Naive thymus-derived CD4-positive, alpha-beta T cell (primary cell): ENCODE data around the gene ITPR3. TPM values are rescaled to one million over a fixed set of nuclear protein-coding genes. Genes with fewer than 3 reads are reported as not detected.

Source experiments
- ATAC-seq: fragments of 150-1000 bp; cut with Tn5 transposase; 2 replicates; pipeline ENCODE4 v1.10.0; 2021; ENCODE audit warnings: mild to moderate bottlenecking, moderate library complexity
- CTCF ChIA-PET: fragments of 350-600 bp; sonication (Branson Sonifier 250); formaldehyde crosslinking; loops from one replicate; lab custom pipeline; 2021; ENCODE audit warnings: antibody characterized with exemption; lab: Charles Lee
- POLR2A ChIA-PET: fragments of 350-600 bp; sonication (Branson Sonifier 250); formaldehyde crosslinking; loops from one replicate; lab custom pipeline; 2021; ENCODE audit warnings: antibody characterized with exemption, inconsistent platforms; lab: Charles Lee
- DNase-seq, 9 donors: peaks; one replicate each; pipeline versions ENCODE4 v3.0.0 to v3.0.0-alpha.2; 2020 to 2022; ENCODE audit warnings: mixed read lengths in 1 of 9
- H3K27ac ChIP-seq: one replicate; pipeline ENCODE4 v1.7.0; 2013; ENCODE audit warnings: mild to moderate bottlenecking, low read depth, low read length, moderate library complexity
- H3K27me3 ChIP-seq, 2 donors: one replicate each; pipeline ENCODE4 v1.7.0; 2013; ENCODE audit warnings: low read length in 2 of 2, mild to moderate bottlenecking in 2 of 2, moderate library complexity in 2 of 2; ENCODE audit not compliant: control insufficient read depth in 2 of 2, insufficient read depth in 2 of 2
- H3K36me3 ChIP-seq, 3 experiments: 1 replicate in 2 of 3; 2 replicates in 1 of 3; pipeline ENCODE4 v1.7.0; 2013; ENCODE audit warnings: low read length in 3 of 3, mild to moderate bottlenecking in 3 of 3, moderate library complexity in 1 of 3; ENCODE audit not compliant: insufficient read depth in 3 of 3, control insufficient read depth in 2 of 3
- H3K4me1 ChIP-seq, 2 donors: one replicate each; pipeline ENCODE4 v1.7.0; 2013; ENCODE audit warnings: low read length in 2 of 2, mild to moderate bottlenecking in 2 of 2, moderate library complexity in 1 of 2; ENCODE audit not compliant: control insufficient read depth in 2 of 2, insufficient read depth in 2 of 2
- H3K4me3 ChIP-seq: 2 replicates; pipeline ENCODE4 v1.7.0; 2013; ENCODE audit warnings: mild to moderate bottlenecking, low read length
- H3K9me3 ChIP-seq, 3 experiments: 1 replicate in 2 of 3; 2 replicates in 1 of 3; pipeline ENCODE4 v1.7.0; 2013; ENCODE audit warnings: low read length in 3 of 3; ENCODE audit not compliant: control insufficient read depth in 2 of 3
- H3K27ac Mint-ChIP-seq, 9 donors: one replicate each; pipeline ENCODE4 v1.8.0; 2020 to 2022; ENCODE audit warnings: mixed read lengths in 9 of 9, mild to moderate bottlenecking in 8 of 9, moderate library complexity in 5 of 9, inconsistent platforms in 2 of 9
- H3K27me3 Mint-ChIP-seq, 5 donors: one replicate each; pipeline ENCODE4 v1.8.0; 2021 to 2022; ENCODE audit warnings: mixed read lengths in 5 of 5, mild to moderate bottlenecking in 1 of 5
- H3K36me3 Mint-ChIP-seq, 5 donors: one replicate each; pipeline ENCODE4 v1.8.0; 2020 to 2022; ENCODE audit warnings: mixed read lengths in 5 of 5, mild to moderate bottlenecking in 3 of 5, inconsistent platforms in 1 of 5
- H3K4me1 Mint-ChIP-seq, 7 donors: one replicate each; pipeline ENCODE4 v1.8.0; 2020 to 2022; ENCODE audit warnings: mixed read lengths in 7 of 7, mild to moderate bottlenecking in 3 of 7, inconsistent platforms in 1 of 7
- H3K4me3 Mint-ChIP-seq, 10 donors: one replicate each; pipeline ENCODE4 v1.8.0; 2020 to 2022; ENCODE audit warnings: mild to moderate bottlenecking in 10 of 10, mixed read lengths in 10 of 10, moderate library complexity in 6 of 10, inconsistent platforms in 2 of 10
- H3K9me3 Mint-ChIP-seq, 11 donors: one replicate each; pipeline ENCODE4 v1.8.0; 2020 to 2022; ENCODE audit warnings: mixed read lengths in 11 of 11, mild to moderate bottlenecking in 4 of 11, inconsistent platforms in 1 of 11, moderate library complexity in 1 of 11
- intact Hi-C, 2 donors: fragments of 100-400 bp; cut with micrococcal nuclease; formaldehyde crosslinking; loops; one replicate each; pipeline ENCODE4 v1.15.1; 2023
- polyA plus RNA-seq, 2 donors: library from polyadenylated mRNA; unstranded; fragments of 300-500 nt; fragmentation: Illumina TruSeq; gene quantifications; one replicate each; pipeline ENCODE4 v1.2.3, GENCODE V29; 2021
- total RNA-seq, 6 experiments: library from RNA in 5 of 6; stranded (reverse) in 5 of 6; gene quantifications; 1 replicate in 5 of 6; 2 replicates in 1 of 6; pipeline ENCODE4 v1.2.3 and lab custom pipeline; 2021 to 2026

ITPR3 gene
- total and polyA plus RNA-seq, 7 experiments from 2014 or later: 1.7 to 65.7 (median 41.4) TPM

DNA sequence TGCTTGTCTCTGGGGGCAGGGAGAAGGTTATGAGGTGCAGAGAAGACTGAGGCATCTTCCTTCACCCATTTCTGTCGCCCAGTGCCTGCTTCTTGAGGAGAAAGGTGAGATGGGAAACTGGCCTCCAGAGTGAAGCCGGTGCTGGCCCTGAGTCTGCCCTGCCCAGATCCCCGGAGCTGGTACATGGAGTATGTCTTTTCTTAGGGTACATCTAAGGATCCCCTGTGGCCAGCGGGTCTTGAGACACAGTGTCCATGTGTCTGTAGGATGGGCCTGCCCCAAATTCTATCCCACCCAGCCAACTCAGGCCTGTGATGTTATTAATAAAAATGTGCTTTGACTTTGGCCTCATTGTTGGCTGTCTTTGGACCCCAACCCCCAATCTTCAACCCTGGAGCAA lies 32.2 kb upstream of the ITPR3 start:
- Histone ChIP-seq H3K27me3 (no peaks in the 10 kb centered on the region), H3K27ac (no peak overlapping the region), H3K4me1 (peaks cover 14 to 16% of the 10 kb centered on the region in 2 donors), H3K4me3 (no peak overlapping the region), H3K9me3 (no peaks in the 10 kb centered on the region), H3K36me3 (no peaks in the 10 kb centered on the region)
- Mint-ChIP-seq H3K9me3 (no peaks in the 10 kb centered on the region), H3K4me1 (peaks cover 16 to 41% (median 32%) of the 10 kb centered on the region in 7 donors), H3K4me3 (no peak overlapping the region), H3K36me3 (no peaks in the 10 kb centered on the region), H3K27ac (peak overlapping the region in 1 of 9 donors; percentile 47), H3K27me3 (peaks cover 0 to 4% (median 0%) of the 10 kb centered on the region in 5 donors)
- DNase-seq: no peak
- ChIA-PET POLR2A (interaction anchor here (0.6 kb wide), 1 partner anchor 34 kb away, joined by 4 read pairs; no protein-coding TSS in a partner anchor), CTCF (interaction anchor here (0.5 to 2.5 kb wide), 2 partner anchors 9 to 108 kb away, joined by 6 to 9 read pairs; no protein-coding TSS in a partner anchor)
- ATAC-seq: no peak
- intact Hi-C loops: loop anchor here (1.0 to 2.0 kb wide), 3 partner anchors 18 to 173 kb away; no protein-coding TSS in a partner anchor

- DNase-seq: no peak
- H3K4me1 Mint-ChIP-seq: peaks cover 16 to 41% (median 32%) of the 10 kb centered on the region in 7 donors
- ATAC-seq: no peak
- Histone ChIP-seq H3K27ac (no peak overlapping the region), H3K36me3 (no peaks in the 10 kb centered on the region), H3K9me3 (no peaks in the 10 kb centered on the region), H3K4me1 (peaks cover 14 to 16% of the 10 kb centered on the region in 2 donors), H3K27me3 (no peaks in the 10 kb centered on the region), H3K4me3 (no peak overlapping the region)
- intact Hi-C loops: loop anchor here (1.0 to 2.0 kb wide), 3 partner anchors 17 to 173 kb away; no protein-coding TSS in a partner anchor
- POLR2A ChIA-PET: no interaction called here
- peaks cover 0 to 4% (median 0%) of the 10 kb centered on the region in 5 donors for H3K27me3 Mint-ChIP-seq
- H3K4me3 Mint-ChIP-seq: no peak overlapping the region
- H3K36me3 Mint-ChIP-seq: no peaks in the 10 kb centered on the region
- no peaks in the 10 kb centered on the region for H3K9me3 Mint-ChIP-seq
- peak overlapping the region in 2 of 9 donors; percentile 43 to 46 for H3K27ac Mint-ChIP-seq
- CTCF ChIA-PET: interaction anchor here (0.7 to 2.5 kb wide), 7 partner anchors 17 to 172 kb away, joined by 3 to 9 read pairs (median 4); partner anchors contain the start of gene UQCC2
Measured at GRCh38 chr6:33589392-33589730, 31.8 kb upstream of the ITPR3 start.

DNA sequence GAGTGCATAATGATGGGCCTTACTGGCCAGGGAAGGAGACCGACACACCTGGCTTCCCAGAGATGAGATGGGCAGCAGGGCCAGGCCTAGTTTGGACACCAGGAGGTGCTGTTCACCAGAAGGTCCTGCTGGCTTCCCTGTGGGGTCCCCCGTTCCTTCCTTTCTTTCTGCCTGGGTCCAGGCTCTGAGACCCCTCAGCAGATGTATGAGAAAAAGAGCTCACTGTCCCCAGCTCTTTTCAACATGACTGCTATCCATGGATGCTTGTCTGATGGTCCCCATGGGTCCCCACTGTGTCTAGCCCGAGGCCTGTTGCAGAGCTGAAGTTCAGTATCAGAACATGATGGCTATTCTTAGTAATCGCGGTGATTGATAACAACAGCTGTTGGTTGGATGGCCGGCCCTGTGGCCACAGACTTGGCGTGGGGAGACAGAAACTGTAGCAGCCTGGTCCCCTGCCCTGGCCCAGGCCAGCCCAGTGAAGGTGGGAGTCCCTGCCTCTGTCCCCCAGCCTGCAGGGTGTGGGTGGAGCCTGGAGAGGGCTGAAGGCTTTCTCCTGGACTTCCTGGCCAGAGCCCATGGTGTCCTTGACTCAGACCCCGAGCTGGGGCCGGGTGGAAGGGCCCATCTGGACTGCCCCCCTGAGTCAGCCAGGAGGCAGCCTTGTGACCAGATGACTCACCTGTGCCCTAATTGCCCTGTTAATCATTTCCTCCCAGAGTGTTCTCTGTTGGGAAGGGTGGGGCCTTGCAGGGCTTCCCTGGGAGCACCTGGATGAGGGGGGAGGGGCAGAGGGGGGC lies 31.2 kb upstream of the ITPR3 start:
- H3K9me3 ChIP-seq: no peaks in the 10 kb centered on the region
- Mint-ChIP-seq H3K4me1 (peaks cover 16 to 40% (median 30%) of the 10 kb centered on the region in 7 donors), H3K4me3 (no peak overlapping the region), H3K9me3 (no peaks in the 10 kb centered on the region), H3K36me3 (no peaks in the 10 kb centered on the region), H3K27ac (peak overlapping the region in 4 of 9 donors; percentile 6 to 46 (median 28)), H3K27me3 (peaks cover 0 to 4% (median 0%) of the 10 kb centered on the region in 5 donors)
- ChIA-PET CTCF (interaction anchor here (0.6 to 2.5 kb wide), 12 partner anchors 10 to 171 kb away, joined by 3 to 9 read pairs (median 4); partner anchors contain the start of genes BAK1 and UQCC2), POLR2A (interaction anchor here (0.5 to 0.7 kb wide), 2 partner anchors 106 to 1083 kb away, joined by 3 to 4 read pairs; no protein-coding TSS in a partner anchor)
- intact Hi-C loops: loop anchor here (1.0 to 2.0 kb wide), 3 partner anchors 17 to 172 kb away; no protein-coding TSS in a partner anchor
- H3K36me3 ChIP-seq: no peaks in the 10 kb centered on the region
- H3K4me3 ChIP-seq: no peak overlapping the region
- no peak overlapping the region for H3K27ac ChIP-seq
- DNase-seq (peak in 4 of 9 donors; percentile 28 to 49 (median 41)), ATAC-seq (no peak)
- peaks cover 14 to 16% of the 10 kb centered on the region in 2 donors for H3K4me1 ChIP-seq
- H3K27me3 ChIP-seq: no peaks in the 10 kb centered on the region

DNA sequence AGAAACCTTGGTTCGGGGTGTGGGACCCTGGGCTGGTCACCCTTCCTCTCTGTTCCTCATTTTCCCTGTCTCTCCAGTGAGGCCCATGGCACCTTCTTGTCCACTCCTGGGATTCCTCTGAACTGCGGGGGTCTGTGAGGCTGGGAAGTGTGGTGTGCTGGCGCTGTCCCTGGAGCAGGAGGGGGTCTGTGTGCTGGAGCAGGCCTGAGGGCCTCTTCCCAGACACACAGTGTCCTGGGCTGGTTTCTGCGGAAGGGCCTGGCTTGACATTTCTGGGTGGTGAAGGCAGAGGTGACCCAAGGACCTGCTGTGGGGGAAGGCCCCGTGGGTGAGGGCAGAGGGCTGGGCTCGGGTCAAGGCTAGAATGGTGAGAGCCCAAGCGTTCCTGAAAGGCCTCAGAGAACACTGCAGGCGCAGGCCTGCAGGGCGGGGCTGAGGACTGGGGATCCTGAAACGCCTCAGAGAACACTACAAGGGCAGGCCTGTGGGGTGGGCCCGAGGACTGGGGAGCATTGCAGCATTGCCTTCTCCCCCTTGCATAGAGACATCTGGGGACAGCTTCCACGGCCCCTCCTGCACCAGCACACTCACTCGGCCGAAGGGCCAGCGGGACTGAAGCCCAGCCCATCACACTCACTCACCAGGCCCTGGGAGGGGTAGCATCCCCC lies 30.5 kb upstream of the ITPR3 start:
- no peak overlapping the region for H3K4me3 ChIP-seq
- DNase-seq (no peak), ATAC-seq (no peak)
- Mint-ChIP-seq H3K4me1 (peaks cover 16 to 33% (median 23%) of the 10 kb centered on the region in 7 donors), H3K9me3 (no peaks in the 10 kb centered on the region), H3K36me3 (no peaks in the 10 kb centered on the region), H3K27me3 (peaks cover 0 to 4% (median 0%) of the 10 kb centered on the region in 5 donors), H3K4me3 (peak overlapping the region in 1 of 10 donors; percentile 83), H3K27ac (peak overlapping the region in 6 of 9 donors; percentile 11 to 89 (median 74))
- intact Hi-C loops: no loop called here
- ChIA-PET CTCF (interaction anchor here (0.6 to 2.5 kb wide), 11 partner anchors 11 to 170 kb away, joined by 3 to 9 read pairs (median 4); partner anchors contain the start of genes BAK1 and UQCC2), POLR2A (interaction anchor here (0.7 to 2.9 kb wide), 4 partner anchors 16 to 110 kb away, joined by 3 to 19 read pairs (median 10); partner anchors contain the start of gene ITPR3)
- no peaks in the 10 kb centered on the region for H3K27me3 ChIP-seq
- no peaks in the 10 kb centered on the region for H3K9me3 ChIP-seq
- H3K36me3 ChIP-seq: no peaks in the 10 kb centered on the region
- peaks cover 7 to 9% of the 10 kb centered on the region in 2 donors for H3K4me1 ChIP-seq
- H3K27ac ChIP-seq: no peak overlapping the region

DNA sequence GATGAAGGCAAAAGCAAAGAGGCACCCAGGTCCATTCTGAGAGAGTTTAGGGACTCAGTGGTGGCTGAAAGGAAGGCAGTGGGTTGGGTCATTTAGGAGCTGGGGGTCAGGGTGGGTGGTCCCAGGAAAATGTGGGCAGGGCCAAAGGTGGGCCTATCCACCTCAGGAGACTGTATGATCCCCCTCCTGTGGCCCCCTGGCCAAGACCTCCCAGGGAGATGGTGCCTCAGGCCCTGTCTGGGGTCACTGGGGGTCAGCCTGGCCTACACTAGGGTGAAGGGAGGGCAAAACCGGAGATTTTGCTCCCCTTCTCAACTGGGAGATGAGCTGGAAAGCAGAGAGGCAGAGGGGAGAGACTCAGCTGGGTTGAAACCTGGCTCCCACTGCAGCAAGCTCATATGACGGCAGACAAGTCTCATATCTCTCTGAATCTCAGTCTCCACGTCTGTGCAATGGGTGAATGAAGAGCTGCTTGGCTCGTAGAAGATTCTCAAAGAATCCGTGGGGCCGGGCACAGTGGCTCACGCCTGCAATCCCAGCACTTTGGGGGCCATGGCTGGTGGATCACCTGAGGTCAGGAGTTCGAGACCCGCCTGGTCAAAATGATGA lies 29.6 kb upstream of the ITPR3 start:
- intact Hi-C loops: loop anchor here in 1 of 2 donors (1.0 to 2.0 kb wide), 4 partner anchors 15 to 78 kb away; partner anchors contain the start of gene ITPR3
- ChIA-PET CTCF (interaction anchor here (0.7 to 2.1 kb wide), 5 partner anchors 10 to 112 kb away, joined by 3 to 14 read pairs (median 4); no protein-coding TSS in a partner anchor), POLR2A (interaction anchor here (0.5 to 2.9 kb wide), 8 partner anchors 16 to 137 kb away, joined by 3 to 19 read pairs (median 6); partner anchors contain the start of genes ITPR3 and ZBTB9)
- peaks cover 16 to 28% (median 20%) of the 10 kb centered on the region in 7 donors for H3K4me1 Mint-ChIP-seq
- Histone ChIP-seq H3K4me3 (no peak overlapping the region), H3K9me3 (no peaks in the 10 kb centered on the region), H3K27me3 (no peaks in the 10 kb centered on the region), H3K36me3 (no peaks in the 10 kb centered on the region), H3K4me1 (peaks cover 5% of the 10 kb centered on the region in 2 donors), H3K27ac (no peak overlapping the region)
- ATAC-seq: no peak
- no peaks in the 10 kb centered on the region for H3K9me3 Mint-ChIP-seq
- peak overlapping the region in 8 of 9 donors; percentile 11 to 98 (median 86) for H3K27ac Mint-ChIP-seq
- DNase-seq: no peak
- H3K4me3 Mint-ChIP-seq: peak overlapping the region in 7 of 10 donors; percentile 35 to 89 (median 80)
- H3K27me3 Mint-ChIP-seq: peaks cover 0 to 4% (median 0%) of the 10 kb centered on the region in 5 donors
- no peaks in the 10 kb centered on the region for H3K36me3 Mint-ChIP-seq
